Keratinocyte (primary cell): ENCODE results near the gene DNAH3.
"Not testable (repeated sequence)": the region's sequence is repeated elsewhere in the genome, so short reads cannot be mapped to it uniquely, and the experiment has no call there.

Source experiments
- CTCF ChIP-seq, 3 experiments: IDR thresholded peaks in 1 of 3; conservative IDR thresholded peaks in 1 of 3; optimal IDR thresholded peaks in 1 of 3; 2 replicates in 2 of 3; 3 replicates in 1 of 3; pipeline versions ENCODE3 to v1.5.1; 2011; ENCODE audit warnings: low read length in 3 of 3, mild to moderate bottlenecking in 3 of 3, moderate library complexity in 2 of 3, control low read depth in 1 of 3, inconsistent platforms in 1 of 3; ENCODE audit not compliant: insufficient read depth in 2 of 3; ENCODE audit errors: extremely low read depth in 1 of 3
- EZH2 ChIP-seq: IDR thresholded peaks from one replicate; pipeline ENCODE4 v1.6.1; 2012; ENCODE audit warnings: inconsistent platforms, mild to moderate bottlenecking, low read length, moderate library complexity

GRCh38 chr16:20945575-20945875 is 205.1 kb downstream of the DNAH3 start:
- TF ChIP-seq CTCF (optimal IDR thresholded peaks at IDR 0.05 in 1 of 3, IDR thresholded peaks at IDR 0.05 in 1 of 3, conservative IDR thresholded peaks at IDR 0.05 in 1 of 3; ENCODE audit: extremely low read depth in 1 of 3, insufficient read depth in 2 of 3, low read length in 3 of 3); EZH2: not testable (repeated sequence)
